ENCODE results near the gene SKAP1.
"Not testable (repeated sequence)": the region's sequence is repeated elsewhere in the genome, so short reads cannot be mapped to it uniquely, and the experiment has no call there.

Gene SKAP1

GRCh38 chr17:48286917-48287316 is 143.1 kb downstream of the SKAP1 start:
- DNase-seq (ENCODE audit: low read depth in 1 of 2, low spot score in 1 of 2) = not testable (repeated sequence)

GRCh38 chr17:48285614-48286013 is 144.4 kb downstream of the SKAP1 start:
- DNase-seq (ENCODE audit: low read depth in 1 of 2, low spot score in 1 of 2) = no peak

DNA sequence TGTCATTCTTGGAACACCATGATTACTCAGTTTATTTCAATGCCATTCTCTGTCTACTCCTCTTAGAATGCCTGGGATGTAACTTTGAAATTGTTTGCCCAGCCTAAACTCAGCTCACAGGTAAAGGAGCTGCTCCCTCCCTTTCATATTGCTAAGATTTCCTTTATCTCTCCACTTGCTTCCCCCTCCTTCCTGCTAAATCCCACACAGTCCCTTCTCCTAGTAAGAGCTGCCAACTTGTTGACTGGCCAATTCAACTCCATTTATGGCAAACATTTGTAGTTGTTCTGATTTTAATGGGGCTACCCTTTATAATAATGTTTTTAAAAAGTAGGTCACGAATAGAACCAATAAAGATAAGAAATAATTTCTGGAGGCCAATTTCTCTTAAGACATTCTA is 146.1 kb downstream of the SKAP1 start:
- no peak for DNase-seq (ENCODE audit: low read depth in 1 of 2, low spot score in 1 of 2)

DNA sequence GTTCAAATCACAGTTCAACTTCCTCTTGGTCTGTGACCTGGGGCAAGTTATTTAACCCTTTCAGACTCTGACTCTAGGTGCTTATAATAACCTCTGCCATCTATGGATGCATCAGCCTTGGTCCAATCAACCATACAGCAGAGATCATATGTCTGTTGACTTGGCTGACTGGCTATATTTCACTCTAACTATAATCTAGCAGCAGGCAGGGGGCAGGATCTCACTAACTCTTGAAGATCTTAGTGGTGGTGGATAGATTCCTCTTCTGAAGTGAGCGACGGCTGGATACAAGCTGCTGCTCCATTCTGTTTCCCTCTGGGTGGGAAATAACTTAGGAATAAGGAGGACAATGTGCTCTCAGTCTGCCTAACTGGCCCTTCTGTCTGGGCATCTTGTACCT is 146.6 kb downstream of the SKAP1 start:
- DNase-seq (ENCODE audit: low read depth in 1 of 2, low spot score in 1 of 2) = no peak

DNA sequence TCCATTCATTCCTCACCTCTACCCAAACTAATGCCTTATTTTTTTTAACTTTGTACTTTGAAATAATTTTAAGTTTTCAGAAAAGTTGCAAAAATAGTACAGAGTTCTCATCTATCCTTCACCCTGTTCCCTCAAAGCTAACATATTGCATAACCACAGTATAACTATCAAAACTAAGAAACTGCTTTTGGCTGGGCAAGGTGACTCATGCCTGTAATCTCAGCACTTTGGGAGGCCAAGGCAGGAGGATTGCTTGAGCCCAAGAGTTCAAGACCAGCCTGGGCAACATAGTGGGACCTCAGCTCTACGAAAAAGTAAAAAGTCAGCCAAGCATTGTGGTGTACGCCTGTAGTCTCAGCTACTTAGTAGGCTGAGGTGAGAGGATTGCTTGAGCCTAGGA is 147.7 kb downstream of the SKAP1 start:
- DNase-seq (ENCODE audit: low read depth in 1 of 2, low spot score in 1 of 2) = no peak

- DNase-seq (ENCODE audit: low read depth in 1 of 2, low spot score in 1 of 2) = no peak
Observed at GRCh38 chr17:48278760-48279491, 151.1 kb downstream of the SKAP1 start.

DNA sequence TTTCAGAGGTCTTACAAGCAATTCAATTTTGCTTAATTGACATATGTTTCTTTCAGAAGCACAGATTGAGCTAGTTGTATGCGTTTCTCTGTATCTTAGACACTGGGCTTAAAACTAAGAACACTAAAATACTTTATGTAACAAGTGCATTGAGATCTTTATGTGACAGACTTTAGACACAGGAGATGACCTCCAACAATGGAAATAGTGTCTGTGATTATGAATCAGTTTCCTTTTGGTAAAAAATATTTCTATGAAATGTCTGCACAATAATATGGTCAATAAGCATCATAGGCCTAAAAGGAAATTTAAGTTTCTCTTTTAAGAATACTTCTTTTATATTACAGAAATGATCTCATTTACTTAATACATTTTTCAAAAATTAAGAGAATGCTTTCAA is 153.2 kb downstream of the SKAP1 start:
- DNase-seq (ENCODE audit: low read depth in 1 of 2, low spot score in 1 of 2) = no peak

GRCh38 chr17:48270899-48271298 is 159.1 kb downstream of the SKAP1 start:
- DNase-seq (ENCODE audit: low read depth in 1 of 2, low spot score in 1 of 2) = no peak

GRCh38 chr17:48269209-48269608 is 160.8 kb downstream of the SKAP1 start:
- DNase-seq (ENCODE audit: low read depth in 1 of 2, low spot score in 1 of 2) = no peak

- no peak for DNase-seq (ENCODE audit: low read depth in 1 of 2, low spot score in 1 of 2)
Observed at GRCh38 chr17:48263731-48264035, 166.3 kb downstream of the SKAP1 start.

- no peak for DNase-seq (ENCODE audit: low read depth in 1 of 2, low spot score in 1 of 2)
Observed at GRCh38 chr17:48262982-48263730, 166.9 kb downstream of the SKAP1 start.

DNA sequence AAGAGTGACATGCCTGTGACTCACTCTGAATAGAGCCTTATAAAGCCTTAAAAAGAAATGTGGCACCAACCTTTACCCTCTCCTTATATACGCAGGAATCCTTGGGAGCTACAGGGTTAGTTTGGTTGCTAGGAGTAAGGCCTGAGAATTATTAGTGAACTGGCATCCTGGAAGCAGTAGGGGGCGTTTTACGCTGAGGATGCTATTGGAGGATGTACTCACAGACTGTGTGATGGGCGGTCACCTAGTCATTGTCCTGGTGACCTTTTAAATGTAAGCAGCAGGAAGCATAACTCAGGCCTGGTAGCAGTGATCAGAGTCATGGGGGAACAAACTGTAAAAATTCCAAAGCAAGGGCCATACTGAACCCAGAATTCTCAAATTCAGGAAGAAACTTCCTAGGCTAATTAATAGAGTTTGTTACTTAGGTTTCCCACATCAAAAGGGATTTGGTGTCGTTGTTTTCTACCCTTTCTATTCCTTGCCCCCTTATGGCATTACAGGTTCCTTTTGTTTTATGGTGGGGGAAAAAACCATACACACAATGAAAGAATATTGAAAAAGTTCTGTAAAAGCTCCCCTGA is 168.6 kb downstream of the SKAP1 start:
- DNase-seq (ENCODE audit: low read depth in 1 of 2, low spot score in 1 of 2) = no peak

DNA sequence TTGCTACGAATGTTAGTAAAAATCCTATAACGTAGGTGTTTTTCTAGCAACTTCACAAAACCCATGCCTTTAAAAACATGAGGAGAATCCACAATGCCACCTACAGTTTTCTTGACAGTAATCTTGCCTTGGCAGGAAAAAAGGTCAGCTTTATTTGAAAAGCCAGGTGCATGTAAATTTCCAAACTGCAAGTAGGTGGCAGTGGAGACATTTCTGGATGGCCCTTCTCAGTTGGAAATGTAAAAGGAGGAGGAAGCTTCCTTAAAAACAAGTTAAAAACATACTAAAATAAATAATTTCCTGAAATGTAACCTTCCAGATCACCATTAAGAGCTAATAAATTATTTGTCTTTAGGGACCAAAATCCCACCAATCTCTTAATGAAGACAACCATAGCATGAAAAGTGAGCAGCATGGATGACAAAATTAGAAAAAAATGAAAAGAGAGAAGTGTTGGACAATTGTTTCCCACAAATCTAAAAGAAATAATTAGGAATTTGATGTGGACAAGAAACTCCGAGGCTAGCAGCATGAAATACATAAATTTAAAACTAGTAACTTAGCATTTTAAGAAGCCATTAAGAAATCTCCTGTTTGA is 170.2 kb downstream of the SKAP1 start:
- no peak for DNase-seq (ENCODE audit: low read depth in 1 of 2, low spot score in 1 of 2)

GRCh38 chr17:48258331-48258730 is 171.7 kb downstream of the SKAP1 start:
- no peak for DNase-seq (ENCODE audit: low read depth in 1 of 2, low spot score in 1 of 2)

DNA sequence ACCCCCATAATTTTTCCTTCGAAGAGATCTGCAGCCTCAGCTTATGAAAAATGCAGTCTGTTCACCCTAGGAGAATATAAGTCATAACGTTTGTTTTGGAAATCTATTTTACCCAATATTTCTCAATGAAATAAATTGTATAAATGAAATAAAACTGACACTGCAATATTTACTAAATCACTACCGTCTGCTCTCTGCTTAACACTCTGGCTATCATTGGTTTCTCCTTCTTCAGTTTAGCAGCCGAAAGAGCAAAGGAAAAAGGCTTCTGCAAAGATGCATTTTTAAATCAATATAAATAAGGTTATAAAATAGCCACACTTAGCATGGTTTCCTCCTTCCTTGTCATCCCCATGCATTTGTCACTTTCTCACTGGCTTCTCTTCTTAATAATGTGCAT is 174.3 kb downstream of the SKAP1 start:
- DNase-seq (ENCODE audit: low read depth in 1 of 2, low spot score in 1 of 2) = no peak

GRCh38 chr17:48254896-48255295 is 175.1 kb downstream of the SKAP1 start:
- DNase-seq (ENCODE audit: low read depth in 1 of 2, low spot score in 1 of 2) = no peak

DNA sequence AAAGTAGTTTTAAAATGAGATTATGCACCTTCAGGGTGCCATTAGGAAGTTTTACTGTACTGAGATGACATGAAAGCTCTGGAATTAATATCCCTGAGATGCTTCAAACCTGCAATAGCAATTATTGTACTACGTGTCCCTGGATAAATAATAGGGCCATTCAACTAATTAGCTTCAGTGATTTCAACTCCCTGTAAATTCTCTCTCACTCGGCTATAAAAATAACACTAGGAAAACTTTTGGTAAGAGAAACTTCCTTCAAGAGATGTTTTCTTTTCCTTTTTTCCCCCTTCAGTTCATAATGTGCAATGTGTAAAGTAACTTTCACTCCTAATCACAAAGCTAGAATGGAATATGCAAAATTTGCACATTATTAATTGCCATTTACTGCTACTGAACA is 176.0 kb downstream of the SKAP1 start:
- no peak for DNase-seq (ENCODE audit: low read depth in 1 of 2, low spot score in 1 of 2)

DNA sequence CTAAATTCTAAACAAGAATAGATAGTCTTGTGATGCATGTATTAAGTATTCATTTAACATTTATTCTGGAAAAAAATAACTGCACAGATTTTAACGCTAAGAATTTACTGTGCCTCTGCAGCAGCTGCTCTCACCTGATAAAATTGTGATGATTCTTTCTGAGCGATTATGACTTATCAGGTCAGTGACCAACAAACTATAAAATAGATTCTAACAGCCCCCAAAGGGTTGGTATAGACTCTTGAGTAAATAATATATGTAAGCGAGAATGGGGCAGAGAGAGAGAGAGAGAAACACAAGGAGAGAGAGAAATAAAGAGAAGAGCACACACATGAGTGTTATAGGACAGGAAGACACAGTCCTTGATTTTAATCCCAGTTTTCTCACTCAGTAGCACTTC is 178.1 kb downstream of the SKAP1 start:
- DNase-seq (ENCODE audit: low read depth in 1 of 2, low spot score in 1 of 2) = no peak

DNA sequence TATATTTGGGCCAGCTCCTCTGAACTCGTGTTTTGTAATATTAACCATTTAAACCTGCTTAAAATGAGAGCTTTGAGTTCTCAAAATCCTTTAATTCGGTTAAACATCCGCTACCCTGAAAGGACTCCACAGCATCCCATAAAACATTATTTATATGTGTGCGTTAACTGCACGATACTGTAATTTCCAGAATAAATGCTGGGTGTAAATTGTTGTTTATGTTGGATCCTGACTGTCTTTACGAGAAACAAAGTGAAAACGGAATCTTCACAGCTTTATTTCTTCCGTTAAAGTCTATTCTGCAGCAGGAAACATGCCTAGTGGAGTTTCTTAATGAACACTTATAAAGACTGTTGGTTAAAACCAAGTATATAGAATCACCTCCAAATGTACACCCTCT is 179.1 kb downstream of the SKAP1 start:
- DNase-seq (ENCODE audit: low read depth in 1 of 2, low spot score in 1 of 2) = no peak

- not testable (repeated sequence) for DNase-seq (ENCODE audit: low read depth in 1 of 2, low spot score in 1 of 2)
Observed at GRCh38 chr17:48250059-48250458, 180.0 kb downstream of the SKAP1 start.

DNA sequence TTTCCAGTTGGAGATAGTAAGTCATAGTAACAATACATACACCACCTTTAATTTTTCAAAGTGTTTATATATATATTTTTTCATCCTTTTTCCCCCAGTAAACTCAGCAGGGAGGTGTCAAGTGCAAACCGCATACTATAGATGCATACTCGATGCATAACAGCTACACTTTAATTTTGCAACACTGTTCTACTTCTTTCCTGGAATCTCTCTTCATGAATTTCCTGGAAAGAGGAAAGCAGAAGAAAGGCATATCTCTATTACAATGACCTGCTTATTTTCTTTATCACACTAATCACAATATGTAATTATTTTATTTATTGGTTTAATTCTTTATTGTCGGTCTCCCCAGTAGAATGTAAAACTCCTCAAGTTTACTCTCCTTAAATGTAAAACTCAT is 182.4 kb downstream of the SKAP1 start:
- no peak for DNase-seq (ENCODE audit: low read depth in 1 of 2, low spot score in 1 of 2)

DNA sequence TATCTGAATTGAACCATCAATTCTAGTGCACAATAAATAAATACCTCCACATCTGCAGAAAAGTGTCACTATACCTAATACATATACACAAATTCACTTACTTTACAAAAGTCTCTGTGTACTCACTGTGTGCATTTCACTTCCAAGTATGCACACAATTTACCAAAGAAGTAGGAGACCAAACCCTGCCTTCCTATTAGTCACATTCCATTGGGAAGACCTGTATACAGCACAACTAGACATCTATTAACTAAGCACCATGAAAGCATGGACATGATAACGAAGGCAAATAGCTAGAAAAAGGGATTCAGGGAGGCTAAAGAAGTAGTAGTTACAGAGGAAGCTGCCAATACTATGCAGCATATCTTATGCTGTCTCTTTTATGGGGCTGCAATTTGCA is 183.0 kb downstream of the SKAP1 start:
- DNase-seq (ENCODE audit: low read depth in 1 of 2, low spot score in 1 of 2) = no peak

All from activated T-helper 1 cell treated with anti-CD3 and anti-CD28 coated beads, Interleukin-2, amount 50 U/mL, for 16 hours (primary cell).